GM21423 (cell line): Measurements from ENCODE around the gene NPIPA5.
"Not testable (repeated sequence)": the region's sequence is repeated elsewhere in the genome, so short reads cannot be mapped to it uniquely, and the experiment has no call there.

ENCODE experiments used
- ATAC-seq: cut with Tn5 transposase; IDR thresholded peaks from one replicate; pipeline ENCODE4 v1.9.1; 2021; ENCODE audit warnings: mild to moderate bottlenecking, moderate library complexity; ENCODE audit not compliant: unreplicated experiment

Gene NPIPA5

DNA sequence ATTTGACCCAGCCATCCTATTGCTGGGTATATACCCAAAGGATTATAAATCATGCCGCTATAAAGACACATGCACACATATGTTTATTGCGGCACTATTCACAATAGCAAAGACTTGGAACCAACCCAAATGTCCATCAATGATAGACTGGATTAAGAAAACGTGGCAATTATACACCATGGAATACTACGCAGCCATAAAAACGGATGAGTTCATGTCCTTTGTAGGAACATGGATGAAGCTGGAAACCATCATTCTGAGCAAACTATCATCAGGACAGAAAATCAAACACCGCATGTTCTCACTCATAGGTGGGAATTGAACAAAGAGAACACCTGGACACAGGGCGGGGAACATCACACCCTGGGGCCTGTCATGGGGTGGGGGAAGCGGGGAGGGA is 14.9 kb upstream of the NPIPA5 start:
- ATAC-seq = not testable (repeated sequence)

DNA sequence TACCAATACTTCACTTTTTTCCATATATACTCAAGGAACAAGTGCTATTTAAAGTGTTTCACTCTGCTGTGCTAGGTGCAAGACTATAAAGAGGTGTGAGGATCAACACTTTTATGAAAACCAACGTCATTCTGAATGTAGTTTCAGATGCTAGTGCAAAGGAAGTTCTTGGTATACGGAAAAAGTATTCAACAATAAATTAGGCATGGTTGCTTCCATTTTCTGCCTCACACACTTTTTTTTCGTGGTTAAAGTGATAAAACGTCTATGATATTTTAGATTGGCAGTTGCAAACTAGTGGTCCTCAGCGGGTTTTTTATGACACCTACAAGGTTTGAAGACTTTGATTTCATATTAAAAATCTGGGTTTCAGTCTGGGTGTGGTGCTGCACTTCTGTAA is 11.8 kb upstream of the NPIPA5 start:
- ATAC-seq = not testable (repeated sequence)

DNA sequence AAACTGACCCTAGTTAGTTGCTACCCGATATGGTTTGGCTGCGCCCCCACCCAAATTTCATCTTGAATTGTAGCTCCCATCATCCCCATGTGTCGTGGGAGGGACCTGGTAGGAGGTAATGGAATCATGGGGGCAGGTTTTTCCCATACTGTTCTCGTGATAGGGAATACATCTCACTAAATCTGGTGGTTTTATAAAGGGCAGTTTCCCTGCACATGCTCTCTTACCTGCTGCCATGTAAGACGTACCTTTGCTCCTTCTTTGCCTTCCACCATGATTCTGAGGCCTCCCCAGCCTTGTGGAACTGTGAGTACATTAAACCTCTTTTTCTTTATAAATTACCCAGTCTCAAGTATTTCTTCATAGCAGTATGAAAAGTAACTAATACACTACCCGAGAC is 10.0 kb upstream of the NPIPA5 start:
- ATAC-seq = not testable (repeated sequence)

DNA sequence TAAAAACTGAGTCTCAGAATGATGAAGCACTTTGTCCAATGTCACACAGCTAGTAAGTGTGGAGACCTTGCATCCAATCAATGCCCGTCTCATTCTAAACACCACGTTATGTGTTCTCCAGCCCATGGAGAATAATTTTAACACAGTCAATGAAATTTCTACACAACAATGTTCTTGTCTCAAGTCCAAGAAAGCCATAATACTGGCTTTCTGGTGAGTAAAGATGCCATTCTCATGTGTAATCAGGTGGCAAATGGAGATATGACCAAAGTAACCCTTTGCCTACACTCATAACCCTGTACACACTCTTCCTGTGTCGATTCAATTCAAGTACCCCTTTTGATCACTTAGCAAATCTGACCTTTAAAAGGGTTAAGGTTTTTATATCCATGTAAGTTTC is 4.7 kb upstream of the NPIPA5 start:
- not testable (repeated sequence) for ATAC-seq

DNA sequence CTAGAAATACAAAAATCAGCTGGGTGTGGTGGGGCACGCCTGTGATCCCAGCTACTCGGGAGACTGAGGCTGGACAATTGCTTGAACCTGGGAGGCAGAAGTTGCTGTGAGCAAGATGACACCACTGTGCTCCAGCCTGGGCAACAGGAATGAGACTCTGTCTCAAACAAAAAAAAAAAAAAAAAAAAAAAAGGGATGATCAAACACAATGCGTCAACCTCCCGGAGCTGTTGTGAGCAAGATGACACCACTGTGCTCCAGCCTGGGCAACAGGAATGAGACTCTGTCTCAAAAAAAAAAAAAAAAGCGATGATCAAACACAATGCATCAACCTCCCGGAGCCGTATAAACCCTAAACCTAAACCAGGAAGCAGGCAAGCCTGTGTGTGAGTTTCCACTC is 20.6 kb downstream of the NPIPA5 start:
- ATAC-seq = not testable (repeated sequence)

DNA sequence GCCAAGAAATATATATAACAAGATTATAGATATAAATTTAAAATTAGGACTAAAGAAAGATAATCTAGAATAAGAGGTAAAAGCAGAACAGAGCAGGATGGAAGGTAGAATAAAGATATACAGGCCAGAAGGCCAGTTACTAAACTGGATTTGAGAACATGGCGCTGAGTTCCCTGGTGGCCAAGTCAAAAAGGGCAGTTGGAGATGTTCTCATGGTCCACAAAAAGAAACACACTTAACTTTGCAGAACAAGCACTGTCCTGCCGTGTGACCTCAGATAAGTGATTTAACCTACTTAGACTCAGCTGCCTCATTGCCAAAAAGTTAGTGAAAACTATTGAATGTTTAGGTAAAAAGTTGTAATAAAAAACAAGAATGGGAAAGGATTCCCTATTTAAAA is 23.2 kb downstream of the NPIPA5 start:
- not testable (repeated sequence) for ATAC-seq

DNA sequence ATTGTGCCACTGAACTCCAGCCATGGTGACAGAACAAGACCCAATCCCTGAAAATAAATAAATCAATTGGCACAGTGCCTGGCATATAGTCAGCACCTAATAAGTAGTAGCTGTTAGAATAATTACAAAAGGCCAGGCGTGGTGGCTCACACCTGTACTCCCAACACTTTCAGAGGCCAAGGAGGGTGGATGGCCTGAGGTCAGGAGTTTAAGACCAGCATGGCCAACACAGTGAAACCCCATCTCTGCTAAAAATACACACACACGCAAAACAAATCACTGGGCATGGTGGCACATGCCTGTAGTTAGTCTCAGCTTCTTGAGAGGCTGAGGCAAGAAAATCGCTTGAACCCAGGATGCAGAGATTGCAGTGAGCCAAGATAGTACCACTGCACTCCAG is 25.2 kb downstream of the NPIPA5 start:
- ATAC-seq = not testable (repeated sequence)

DNA sequence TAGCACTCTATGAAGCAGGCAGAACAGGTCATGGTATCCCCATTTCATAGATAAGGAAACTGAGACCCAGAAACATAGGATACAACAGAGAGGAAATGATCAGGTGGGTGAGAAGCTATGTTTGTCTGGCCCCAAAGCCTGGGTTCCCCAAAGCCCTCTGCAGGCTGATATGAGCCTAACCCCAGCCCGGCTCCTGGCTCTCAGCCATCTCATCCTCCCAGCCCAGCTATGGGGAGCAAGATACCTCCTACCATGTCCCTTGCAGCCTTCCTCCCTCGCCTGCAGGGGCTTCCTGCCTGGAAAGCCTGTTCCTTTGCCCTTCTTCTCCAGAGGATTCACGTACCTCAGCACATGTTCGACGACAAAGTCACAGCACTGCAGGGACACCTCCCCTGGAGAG is 26.3 kb downstream of the NPIPA5 start:
- ATAC-seq = not testable (repeated sequence)

DNA sequence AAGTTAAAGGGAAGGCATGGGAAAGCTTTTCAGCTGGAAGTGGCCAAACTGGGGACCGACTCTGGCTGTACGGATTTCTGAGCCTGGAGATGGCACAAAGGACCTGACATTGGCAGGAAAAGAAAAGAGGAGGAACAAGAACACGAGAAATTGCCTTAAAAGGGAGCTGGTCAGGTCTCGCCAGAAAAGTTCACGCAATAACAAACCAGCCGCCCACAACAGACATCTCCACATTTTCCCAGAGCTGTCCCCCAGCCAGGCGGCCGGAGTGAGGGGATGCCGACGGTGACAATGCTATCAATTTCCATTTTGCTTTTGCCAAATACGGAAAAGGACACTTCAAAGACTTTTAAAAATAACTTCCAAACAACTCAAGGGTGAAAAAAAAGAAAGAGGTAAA is 26.8 kb downstream of the NPIPA5 start:
- not testable (repeated sequence) for ATAC-seq

DNA sequence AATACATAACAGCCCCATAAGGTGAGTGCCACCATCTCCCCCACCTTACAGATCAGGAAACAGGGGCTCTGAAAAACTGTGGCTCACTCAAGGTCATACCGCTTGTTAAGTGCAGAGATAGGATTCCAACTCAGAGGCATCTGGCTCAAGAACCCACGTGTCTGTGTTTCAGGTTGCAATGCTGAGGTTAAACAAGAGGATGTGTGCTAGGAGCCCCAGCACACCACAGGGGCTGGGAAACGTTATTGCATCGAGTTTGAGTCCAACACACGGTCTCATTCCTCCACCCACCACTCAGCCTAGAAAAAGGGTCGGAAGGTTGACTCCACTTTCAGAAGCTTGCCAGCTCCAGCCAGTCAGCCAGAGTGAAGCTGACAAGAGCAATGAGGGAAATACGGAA is 29.4 kb downstream of the NPIPA5 start:
- not testable (repeated sequence) for ATAC-seq

DNA sequence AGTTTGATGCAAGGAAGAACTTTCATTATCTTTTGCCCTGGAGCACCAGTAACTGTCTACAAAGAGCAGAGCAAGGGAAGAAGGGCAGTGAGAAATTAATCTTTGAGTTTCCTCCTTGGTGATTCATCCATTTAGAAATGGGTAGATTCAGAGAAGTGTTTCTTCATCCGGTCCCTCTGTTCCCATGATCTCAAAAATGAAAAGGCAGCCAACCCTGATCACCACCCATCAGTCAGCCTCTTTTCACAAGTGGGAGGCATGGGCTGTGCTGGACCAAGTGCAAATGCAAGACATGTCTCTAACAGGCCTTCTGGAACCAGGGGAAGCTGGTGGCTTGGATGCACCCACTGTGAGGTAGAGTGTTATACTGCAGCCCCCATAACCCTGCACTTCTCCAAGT is 35.8 kb downstream of the NPIPA5 start:
- ATAC-seq = not testable (repeated sequence)

DNA sequence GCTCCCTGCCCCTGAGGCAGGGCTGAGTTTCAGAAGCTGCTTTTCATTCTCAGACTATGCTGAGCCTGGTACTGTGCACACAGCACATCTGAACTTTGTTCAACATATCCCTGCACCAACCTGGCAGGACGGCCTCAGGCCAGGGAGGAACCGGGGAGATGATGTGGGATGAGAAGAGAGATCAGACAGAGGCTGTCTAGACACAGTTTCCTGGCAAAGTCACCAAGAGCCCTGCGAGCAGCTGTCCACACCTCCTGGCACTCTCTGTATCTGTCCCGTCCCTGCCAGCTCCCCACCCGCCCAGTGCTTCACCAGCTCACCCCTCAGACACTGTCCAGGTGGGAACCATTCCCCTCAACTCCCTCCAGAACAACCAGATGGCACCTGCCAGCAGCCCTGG is 39.1 kb downstream of the NPIPA5 start:
- not testable (repeated sequence) for ATAC-seq

DNA sequence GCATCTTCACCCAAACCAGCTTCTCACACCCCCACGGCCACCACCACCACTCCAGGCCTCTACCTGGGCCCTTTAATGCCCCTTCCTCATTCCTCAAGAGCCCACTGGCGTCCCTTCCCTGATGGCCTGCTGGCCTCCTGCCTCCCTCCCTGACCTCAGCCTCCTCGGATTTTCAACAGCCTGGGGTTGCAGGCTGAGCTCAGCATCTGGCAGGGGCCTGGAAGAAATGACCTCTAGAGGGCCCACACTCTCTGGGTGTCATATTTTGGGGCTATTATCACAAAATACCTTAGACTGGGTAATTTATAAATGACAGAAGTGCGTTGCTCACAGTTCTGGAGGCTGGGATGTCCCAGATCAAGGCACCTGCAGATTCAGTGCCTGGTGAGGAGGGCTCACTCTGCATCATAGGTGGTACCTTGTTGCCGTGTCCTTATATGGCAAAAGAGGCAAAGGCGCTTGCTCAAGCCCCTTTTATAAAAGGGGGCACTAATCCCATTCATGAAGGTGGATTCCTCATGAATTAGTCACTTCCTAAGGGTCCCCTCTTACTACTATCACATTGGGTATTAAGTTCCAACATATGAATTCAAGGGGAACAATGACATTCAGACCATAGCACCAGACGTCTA is 40.0 kb downstream of the NPIPA5 start:
- ATAC-seq = not testable (repeated sequence)

DNA sequence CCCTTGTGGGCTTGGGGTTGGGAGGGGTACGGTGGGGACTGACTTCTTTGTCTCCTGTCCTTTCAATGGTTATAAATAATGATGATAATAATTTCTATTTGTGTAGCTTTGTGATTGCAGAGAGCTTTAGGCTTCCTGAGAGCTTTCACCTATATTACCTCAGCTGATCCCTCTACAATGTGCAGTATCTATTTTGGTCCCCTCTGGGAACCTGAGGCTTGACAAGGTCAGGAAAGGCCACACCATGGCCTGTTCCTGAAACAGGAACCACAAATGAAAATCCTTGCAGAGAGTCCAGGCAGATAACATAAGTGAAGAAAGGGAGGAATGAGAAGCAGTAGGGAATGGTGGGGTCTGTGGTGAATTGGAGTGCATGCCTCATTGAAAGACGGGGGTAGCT is 42.5 kb downstream of the NPIPA5 start:
- not testable (repeated sequence) for ATAC-seq

DNA sequence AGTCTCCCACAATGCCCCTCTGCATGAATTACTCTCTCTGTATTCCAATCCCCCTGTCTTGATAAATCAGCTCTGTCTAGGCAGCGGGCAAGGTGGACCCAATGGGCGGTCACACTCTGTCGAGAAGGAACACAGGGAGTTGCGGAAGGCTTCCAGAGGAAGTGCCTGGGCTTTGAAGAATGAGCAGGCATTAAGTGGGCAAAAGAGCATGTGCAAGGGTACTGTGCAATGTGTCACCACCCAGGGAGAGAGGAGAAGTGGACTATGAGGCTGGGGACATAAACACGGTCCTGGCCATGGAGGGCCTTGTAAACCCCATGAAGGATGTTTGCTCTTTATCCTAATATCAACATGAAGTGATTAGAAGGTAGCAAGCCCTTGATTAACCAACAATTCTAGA is 44.1 kb downstream of the NPIPA5 start:
- ATAC-seq = not testable (repeated sequence)

DNA sequence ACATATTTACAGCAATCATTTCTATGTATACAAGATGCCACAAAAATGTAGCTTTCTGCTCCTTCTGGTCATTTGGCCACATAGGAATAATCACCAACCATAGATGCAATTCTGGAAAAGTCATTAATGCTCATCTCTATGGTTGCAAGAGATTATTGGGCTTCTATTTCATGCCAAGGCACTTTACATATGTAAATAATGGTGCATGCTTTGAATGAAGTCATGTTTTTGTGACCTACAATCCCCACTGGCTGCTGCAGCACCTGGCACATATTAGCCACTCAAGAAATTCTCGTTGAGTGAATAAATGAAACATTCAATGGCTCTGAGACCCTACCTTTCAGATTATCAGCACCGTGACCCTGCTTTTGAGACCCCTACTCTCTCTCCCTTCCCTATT is 47.1 kb downstream of the NPIPA5 start:
- not testable (repeated sequence) for ATAC-seq

DNA sequence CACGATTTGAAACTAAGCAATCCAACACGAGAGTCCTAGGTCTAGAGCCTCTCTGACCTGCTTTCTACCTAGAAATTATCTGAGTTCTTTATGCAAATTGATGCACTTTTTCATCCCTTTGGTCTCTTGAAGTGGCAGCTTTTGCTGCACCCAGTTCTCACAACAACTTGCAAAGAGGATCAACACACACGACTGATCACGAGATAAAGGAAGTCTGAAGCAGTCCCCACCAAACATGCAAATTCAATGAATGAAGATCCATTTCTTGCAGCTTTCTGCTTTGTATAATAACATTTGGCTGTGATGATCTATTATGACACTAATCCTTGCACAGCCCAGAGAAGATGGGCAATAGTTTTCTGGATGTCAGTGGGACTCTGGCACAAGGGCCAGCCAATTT is 53.1 kb downstream of the NPIPA5 start:
- ATAC-seq = not testable (repeated sequence)

DNA sequence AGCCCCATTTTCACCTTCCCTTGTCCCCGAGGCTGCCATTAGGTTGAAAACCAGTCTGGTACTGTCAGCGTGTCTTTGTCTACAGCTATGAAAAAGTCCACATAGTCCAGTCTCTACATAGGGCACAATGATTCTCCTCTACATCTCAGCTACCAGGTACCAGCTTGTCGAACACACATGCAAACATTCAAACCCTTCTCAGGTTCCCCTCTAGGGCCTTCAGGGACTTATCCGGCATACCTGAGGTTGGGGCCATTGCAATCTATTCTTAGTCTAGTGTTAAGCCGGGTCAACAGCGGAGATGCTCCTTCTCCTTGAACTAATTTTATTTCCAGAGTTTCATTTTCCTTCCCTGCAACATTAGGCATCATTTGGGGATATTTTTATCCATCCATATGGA is 54.7 kb downstream of the NPIPA5 start:
- ATAC-seq = not testable (repeated sequence)

DNA sequence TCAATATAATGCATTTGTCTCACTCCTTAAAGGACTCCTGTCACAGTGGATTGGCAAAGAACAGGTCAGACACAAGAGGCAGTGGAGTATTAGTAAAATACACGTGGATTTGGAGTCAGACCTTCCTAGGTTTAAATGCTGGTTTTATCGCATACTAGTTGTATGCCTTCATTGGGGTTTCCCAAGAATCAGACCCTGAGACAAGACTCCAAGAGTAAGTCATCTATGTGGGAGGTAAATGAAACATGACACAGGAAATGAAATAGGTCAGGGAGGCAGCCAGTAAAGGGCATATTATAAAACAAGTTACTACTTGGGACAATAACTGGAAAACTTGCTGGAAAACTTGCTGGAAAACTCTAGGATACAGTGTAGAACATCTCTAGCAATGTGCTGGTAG is 56.9 kb downstream of the NPIPA5 start:
- ATAC-seq = not testable (repeated sequence)

DNA sequence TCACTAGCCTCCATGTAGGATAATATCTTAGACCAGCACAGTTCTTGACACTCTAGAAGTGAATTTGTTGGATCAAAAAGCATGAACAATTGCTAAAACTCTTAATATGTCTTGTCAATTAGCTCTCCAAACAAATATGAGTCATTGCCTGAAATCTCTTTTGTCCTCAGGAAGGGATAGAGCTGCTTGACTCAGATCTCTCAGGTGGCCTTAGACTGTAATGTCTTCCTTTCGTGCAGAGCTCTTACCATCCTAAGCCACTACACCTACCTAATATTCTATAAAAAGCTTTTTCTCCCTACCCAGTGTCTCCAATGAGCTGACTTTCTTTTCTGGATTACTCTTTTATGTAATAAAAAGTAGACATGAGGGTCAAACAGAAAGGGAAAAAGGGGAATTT is 63.5 kb downstream of the NPIPA5 start:
- ATAC-seq = not testable (repeated sequence)
